ENCODE data around the gene PBXIP1. TPM values are rescaled to one million over a fixed set of nuclear protein-coding genes. Genes with fewer than 3 reads are reported as not detected.

PBXIP1 gene
- total RNA-seq, 6 experiments from 2014 or later: 26.4 to 42.5 (median 28.1) TPM

- Mint-ChIP-seq H3K9me3 (no peaks in the 10 kb centered on the region), H3K4me3 (peak overlapping the region; percentile 95), H3K36me3 (ENCODE audit: low read depth) (no peaks in the 10 kb centered on the region), H3K4me1 (ENCODE audit: low read depth) (peaks cover 32% of the 10 kb centered on the region), H3K27me3 (ENCODE audit: insufficient read depth) (peaks cover 4% of the 10 kb centered on the region), H3K27ac (peak overlapping the region; percentile 97)
- no peak for TF ChIP-seq CTCF (IDR thresholded peaks at IDR 0.05)
- peak; percentile 86 for DNase-seq
These were observed 721 bp downstream of the PBXIP1 start for GRCh38 chr1:154955039-154955717.

- Mint-ChIP-seq H3K4me1 (ENCODE audit: low read depth) (peaks cover 32% of the 10 kb centered on the region), H3K27me3 (ENCODE audit: insufficient read depth) (peaks cover 4% of the 10 kb centered on the region), H3K4me3 (peak overlapping the region; percentile 95; the same call in 1 of the 2 replicates), H3K36me3 (ENCODE audit: low read depth) (no peaks in the 10 kb centered on the region), H3K9me3 (no peaks in the 10 kb centered on the region), H3K27ac (peak overlapping the region; percentile 97)
- DNase-seq: no peak
- TF ChIP-seq CTCF (IDR thresholded peaks at IDR 0.05): no peak
These were observed 1.4 kb downstream of the PBXIP1 start for GRCh38 chr1:154954541-154954940.

- no peak for DNase-seq
- Mint-ChIP-seq H3K36me3 (ENCODE audit: low read depth) (no peaks in the 10 kb centered on the region), H3K4me3 (no peak overlapping the region), H3K27ac (no peak overlapping the region), H3K4me1 (ENCODE audit: low read depth) (peaks cover 32% of the 10 kb centered on the region), H3K27me3 (ENCODE audit: insufficient read depth) (peaks cover 4% of the 10 kb centered on the region), H3K9me3 (no peaks in the 10 kb centered on the region)
- no peak for TF ChIP-seq CTCF (IDR thresholded peaks at IDR 0.05)
These were observed 2.3 kb downstream of the PBXIP1 start for GRCh38 chr1:154953611-154954038.

- Mint-ChIP-seq H3K36me3 (ENCODE audit: low read depth) (no peaks in the 10 kb centered on the region), H3K9me3 (no peaks in the 10 kb centered on the region), H3K4me1 (ENCODE audit: low read depth) (peaks cover 31% of the 10 kb centered on the region), H3K27ac (no peak overlapping the region), H3K4me3 (no peak overlapping the region), H3K27me3 (ENCODE audit: insufficient read depth) (peaks cover 4% of the 10 kb centered on the region)
- DNase-seq: no peak
- TF ChIP-seq CTCF (IDR thresholded peaks at IDR 0.05): no peak
These were observed 3.2 kb downstream of the PBXIP1 start for GRCh38 chr1:154952664-154953063.

GRCh38 chr1:154951901-154952657 lies 3.8 kb downstream of the PBXIP1 start:
- Mint-ChIP-seq H3K27me3 (ENCODE audit: insufficient read depth) (peaks cover 7% of the 10 kb centered on the region), H3K27ac (no peak overlapping the region), H3K4me1 (ENCODE audit: low read depth) (peaks cover 25% of the 10 kb centered on the region), H3K36me3 (ENCODE audit: low read depth) (no peaks in the 10 kb centered on the region), H3K9me3 (no peaks in the 10 kb centered on the region), H3K4me3 (no peak overlapping the region)
- no peak for TF ChIP-seq CTCF (IDR thresholded peaks at IDR 0.05)
- DNase-seq: no peak
